ENCODE measurements around the gene SVOP. TPM values are rescaled to one million over a fixed set of nuclear protein-coding genes. Genes with fewer than 3 reads are reported as not detected.

The SVOP gene
- total RNA-seq, 3 donors from 2014 or later (not counting 1 experiment from before 2014, with no cell fraction given): not detected

GRCh38 chr12:108910336-108910735, 110.5 kb downstream of the SVOP start:
- Mint-ChIP-seq H3K4me3 (no peak overlapping the region), H3K9me3 (no peaks in the 10 kb centered on the region), H3K36me3 (no peaks in the 10 kb centered on the region), H3K4me1 (no peaks in the 10 kb centered on the region), H3K27me3 (ENCODE audit: low read depth in 2 of 2) (peaks cover 0 to 14% of the 10 kb centered on the region in 2 donors), H3K27ac (no peak overlapping the region)
- TF ChIP-seq, protein P1, sequence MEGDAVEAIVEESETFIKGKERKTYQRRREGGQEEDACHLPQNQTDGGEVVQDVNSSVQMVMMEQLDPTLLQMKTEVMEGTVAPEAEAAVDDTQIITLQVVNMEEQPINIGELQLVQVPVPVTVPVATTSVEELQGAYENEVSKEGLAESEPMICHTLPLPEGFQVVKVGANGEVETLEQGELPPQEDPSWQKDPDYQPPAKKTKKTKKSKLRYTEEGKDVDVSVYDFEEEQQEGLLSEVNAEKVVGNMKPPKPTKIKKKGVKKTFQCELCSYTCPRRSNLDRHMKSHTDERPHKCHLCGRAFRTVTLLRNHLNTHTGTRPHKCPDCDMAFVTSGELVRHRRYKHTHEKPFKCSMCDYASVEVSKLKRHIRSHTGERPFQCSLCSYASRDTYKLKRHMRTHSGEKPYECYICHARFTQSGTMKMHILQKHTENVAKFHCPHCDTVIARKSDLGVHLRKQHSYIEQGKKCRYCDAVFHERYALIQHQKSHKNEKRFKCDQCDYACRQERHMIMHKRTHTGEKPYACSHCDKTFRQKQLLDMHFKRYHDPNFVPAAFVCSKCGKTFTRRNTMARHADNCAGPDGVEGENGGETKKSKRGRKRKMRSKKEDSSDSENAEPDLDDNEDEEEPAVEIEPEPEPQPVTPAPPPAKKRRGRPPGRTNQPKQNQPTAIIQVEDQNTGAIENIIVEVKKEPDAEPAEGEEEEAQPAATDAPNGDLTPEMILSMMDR (IDR thresholded peaks at IDR 0.05): no peak
- Histone ChIP-seq H3K36me3 (ENCODE audit: control insufficient read depth, insufficient read depth, low read length) (no peaks in the 10 kb centered on the region), H3K4me1 (ENCODE audit: control insufficient read depth, insufficient read depth, low read length) (no peaks in the 10 kb centered on the region), H3K27ac (ENCODE audit: low read length) (no peak overlapping the region), H3K9me3 (ENCODE audit: control insufficient read depth, insufficient read depth, low read length) (no peaks in the 10 kb centered on the region), H3K27me3 (ENCODE audit: control insufficient read depth, insufficient read depth, low read length) (no peaks in the 10 kb centered on the region), H3K4me3 (ENCODE audit: low read length) (no peak overlapping the region)
- intact Hi-C loops (cut with micrococcal nuclease): no loop called here
- ATAC-seq: no peak
- 75% methylated on average over 5 of the region's 5 CpGs for WGBS (ENCODE audit: insufficient coverage)
- DNase-seq: no peak

DNA sequence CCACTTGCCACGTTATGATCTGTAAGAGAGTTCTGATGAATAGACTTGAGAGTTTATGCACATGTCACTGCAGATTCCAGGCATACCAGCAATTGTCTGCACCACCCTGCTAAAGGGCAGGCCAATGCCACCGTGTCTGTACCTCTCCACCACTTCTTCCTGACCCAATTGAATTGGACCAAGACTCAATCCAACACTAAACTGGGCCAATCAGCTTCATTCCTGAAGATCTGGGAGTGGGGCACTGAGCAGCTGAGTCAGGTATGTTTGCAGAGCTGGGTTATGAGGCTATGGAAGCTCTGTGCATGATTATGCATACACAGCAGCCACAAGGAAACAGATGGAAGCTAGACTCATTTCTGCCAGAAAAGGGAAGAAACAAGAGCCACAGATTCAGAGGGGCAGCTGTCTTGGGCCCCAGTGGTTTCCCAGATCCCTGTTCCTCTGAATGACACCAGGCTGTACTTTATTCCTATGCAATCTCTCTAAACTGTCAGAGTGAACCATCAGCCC, 113.0 kb downstream of the SVOP start:
- no peaks in the 10 kb centered on the region for H3K27me3 ChIP-seq (ENCODE audit: control insufficient read depth, insufficient read depth, low read length)
- H3K9me3 Mint-ChIP-seq: no peaks in the 10 kb centered on the region
- H3K9me3 ChIP-seq (ENCODE audit: control insufficient read depth, insufficient read depth, low read length): no peaks in the 10 kb centered on the region
- no peak overlapping the region for H3K27ac Mint-ChIP-seq
- no peaks in the 10 kb centered on the region for H3K36me3 ChIP-seq (ENCODE audit: control insufficient read depth, insufficient read depth, low read length)
- intact Hi-C loops (cut with micrococcal nuclease): no loop called here
- DNase-seq: no peak
- H3K4me3 ChIP-seq (ENCODE audit: low read length): no peak overlapping the region
- H3K4me1 ChIP-seq (ENCODE audit: control insufficient read depth, insufficient read depth, low read length): peaks cover 4% of the 10 kb centered on the region
- H3K27ac ChIP-seq (ENCODE audit: low read length): no peak overlapping the region
- WGBS (ENCODE audit: insufficient coverage): 16% methylated on average over 2 of the region's 2 CpGs
- peaks cover 0 to 7% of the 10 kb centered on the region in 2 donors for H3K27me3 Mint-ChIP-seq (ENCODE audit: low read depth in 2 of 2)
- no peaks in the 10 kb centered on the region for H3K36me3 Mint-ChIP-seq
- no peak for ATAC-seq
- no peak overlapping the region for H3K4me3 Mint-ChIP-seq
- no peaks in the 10 kb centered on the region for H3K4me1 Mint-ChIP-seq
- TF ChIP-seq, protein P1 (IDR thresholded peaks at IDR 0.05): no peak

- no peak overlapping the region for H3K27ac Mint-ChIP-seq
- ATAC-seq: no peak
- peaks cover 0 to 7% of the 10 kb centered on the region in 2 donors for H3K27me3 Mint-ChIP-seq (ENCODE audit: low read depth in 2 of 2)
- peaks cover 4% of the 10 kb centered on the region for H3K4me1 ChIP-seq (ENCODE audit: control insufficient read depth, insufficient read depth, low read length)
- intact Hi-C loops (cut with micrococcal nuclease): no loop called here
- no peaks in the 10 kb centered on the region for H3K27me3 ChIP-seq (ENCODE audit: control insufficient read depth, insufficient read depth, low read length)
- H3K36me3 Mint-ChIP-seq: no peaks in the 10 kb centered on the region
- no peaks in the 10 kb centered on the region for H3K9me3 Mint-ChIP-seq
- TF ChIP-seq, protein P1 (IDR thresholded peaks at IDR 0.05): no peak
- H3K4me1 Mint-ChIP-seq: no peaks in the 10 kb centered on the region
- H3K36me3 ChIP-seq (ENCODE audit: control insufficient read depth, insufficient read depth, low read length): no peaks in the 10 kb centered on the region
- H3K4me3 Mint-ChIP-seq: no peak overlapping the region
- no peak for DNase-seq
- H3K27ac ChIP-seq (ENCODE audit: low read length): no peak overlapping the region
- no peaks in the 10 kb centered on the region for H3K9me3 ChIP-seq (ENCODE audit: control insufficient read depth, insufficient read depth, low read length)
- no peak overlapping the region for H3K4me3 ChIP-seq (ENCODE audit: low read length)
- 96% methylated on average over 2 of the region's 2 CpGs for WGBS (ENCODE audit: insufficient coverage)
These were observed 113.9 kb downstream of the SVOP start for GRCh38 chr12:108906971-108907370.

DNA sequence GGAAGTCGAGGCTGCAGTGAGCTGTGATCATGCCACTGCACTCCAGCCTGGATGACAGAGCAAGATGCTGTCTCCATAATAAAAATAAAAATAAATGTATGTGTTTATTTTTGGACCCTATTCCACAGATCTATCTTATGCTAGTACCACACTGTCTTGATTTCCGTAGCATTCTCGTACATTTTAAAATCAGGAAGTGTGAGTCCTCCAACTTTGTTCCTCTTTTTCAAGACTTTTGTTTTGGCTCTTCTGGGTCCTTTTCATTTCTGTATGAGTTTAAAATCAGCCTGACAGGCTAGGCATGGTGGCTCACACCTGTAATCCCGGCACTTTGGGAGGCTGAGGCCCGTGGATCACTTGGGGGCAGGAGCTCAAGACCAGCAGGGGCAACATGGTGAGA, 115.1 kb downstream of the SVOP start:
- Mint-ChIP-seq H3K27ac (no peak overlapping the region), H3K9me3 (no peaks in the 10 kb centered on the region), H3K36me3 (no peaks in the 10 kb centered on the region), H3K4me3 (no peak overlapping the region), H3K27me3 (ENCODE audit: low read depth in 2 of 2) (peaks cover 0 to 7% of the 10 kb centered on the region in 2 donors), H3K4me1 (no peaks in the 10 kb centered on the region)
- ATAC-seq: no peak
- H3K4me3 ChIP-seq (ENCODE audit: low read length): no peak overlapping the region
- no peaks in the 10 kb centered on the region for H3K27me3 ChIP-seq (ENCODE audit: control insufficient read depth, insufficient read depth, low read length)
- intact Hi-C loops (cut with micrococcal nuclease): no loop called here
- WGBS (ENCODE audit: insufficient coverage): 24% methylated on average over 4 of the region's 5 CpGs
- H3K9me3 ChIP-seq (ENCODE audit: control insufficient read depth, insufficient read depth, low read length): no peaks in the 10 kb centered on the region
- peaks cover 4% of the 10 kb centered on the region for H3K4me1 ChIP-seq (ENCODE audit: control insufficient read depth, insufficient read depth, low read length)
- H3K36me3 ChIP-seq (ENCODE audit: control insufficient read depth, insufficient read depth, low read length): no peaks in the 10 kb centered on the region
- DNase-seq: no peak
- TF ChIP-seq, protein P1 (IDR thresholded peaks at IDR 0.05): no peak
- no peak overlapping the region for H3K27ac ChIP-seq (ENCODE audit: low read length)

All from natural killer cell (primary cell).